Glomerular visceral epithelial cell (primary cell): ENCODE data around the gene SLC6A1.

ENCODE experiments used
- DNase-seq: peaks from one replicate; pipeline ENCODE4 v3.0.0-alpha.2; 2016; ENCODE audit errors: extremely low spot score

Gene SLC6A1

GRCh38 chr3:10993729-10994065 is 1.1 kb downstream of the SLC6A1 start:
- DNase-seq = no peak

GRCh38 chr3:10994306-10994705 is 1.8 kb downstream of the SLC6A1 start:
- DNase-seq = no peak

- no peak for DNase-seq
These were observed 3.3 kb downstream of the SLC6A1 start for GRCh38 chr3:10995871-10996270.

- DNase-seq = no peak
These were observed 3.9 kb downstream of the SLC6A1 start for GRCh38 chr3:10996345-10997013.

GRCh38 chr3:10997196-10997595 is 4.6 kb downstream of the SLC6A1 start:
- DNase-seq = no peak

GRCh38 chr3:10998542-10998941 is 6.0 kb downstream of the SLC6A1 start:
- no peak for DNase-seq

- no peak for DNase-seq
These were observed 6.9 kb downstream of the SLC6A1 start for GRCh38 chr3:10999221-11000107.

- no peak for DNase-seq
These were observed 8.0 kb downstream of the SLC6A1 start for GRCh38 chr3:11000528-11000927.

GRCh38 chr3:11001020-11001657 is 8.6 kb downstream of the SLC6A1 start:
- no peak for DNase-seq

GRCh38 chr3:11001658-11002021 is 9.1 kb downstream of the SLC6A1 start:
- no peak for DNase-seq

- no peak for DNase-seq
These were observed 9.8 kb downstream of the SLC6A1 start for GRCh38 chr3:11002371-11002807.

GRCh38 chr3:11004563-11004962 is 12.0 kb downstream of the SLC6A1 start:
- DNase-seq = no peak

- DNase-seq = no peak
These were observed 13.2 kb downstream of the SLC6A1 start for GRCh38 chr3:11005686-11006256.

GRCh38 chr3:11006986-11007933 is 14.7 kb downstream of the SLC6A1 start:
- DNase-seq = no peak

GRCh38 chr3:11009898-11010297 is 17.4 kb downstream of the SLC6A1 start:
- no peak for DNase-seq

GRCh38 chr3:11010426-11011165 is 18.0 kb downstream of the SLC6A1 start:
- no peak for DNase-seq

GRCh38 chr3:11014253-11014652 is 21.7 kb downstream of the SLC6A1 start:
- DNase-seq = no peak

GRCh38 chr3:11014752-11015151 is 22.2 kb downstream of the SLC6A1 start:
- no peak for DNase-seq

- no peak for DNase-seq
These were observed 22.8 kb downstream of the SLC6A1 start for GRCh38 chr3:11015369-11015768.

- DNase-seq = no peak
These were observed 24.2 kb downstream of the SLC6A1 start for GRCh38 chr3:11016727-11017126.
